OCI-LY1 (cell line): Measurements from ENCODE around the gene DCC.

Source experiments
- CTCF ChIP-seq: fragments of 200-600 bp; sonication (generic), shearing (Covaris generic); IDR thresholded peaks from 2 replicates; pipeline ENCODE4 v1.5.1; 2017; ENCODE audit warnings: mild to moderate bottlenecking, antibody characterized with exemption, low read length, moderate library complexity, mixed read lengths
- EZH2 ChIP-seq: fragments of 200-600 bp; sonication (generic), shearing (Covaris generic); IDR thresholded peaks from 2 replicates; pipeline ENCODE4 v1.8.0; 2017; ENCODE audit warnings: borderline replicate concordance, mixed run types, mild to moderate bottlenecking, antibody characterized with exemption, low read length, moderate library complexity, mixed read lengths

GRCh38 chr18:52435301-52435700, 95.3 kb downstream of the DCC start:
- TF ChIP-seq CTCF = no peak
- no peak for TF ChIP-seq EZH2
